Vagina (tissue), 2 donors: ENCODE results near the gene MASTL. TPM values are rescaled to one million over a fixed set of nuclear protein-coding genes. Genes with fewer than 3 reads are reported as not detected.

ENCODE experiments used
- DNase-seq, 2 donors: peaks; one replicate each; pipeline ENCODE4 v3.0.0-alpha.2; 2017; ENCODE audit errors: extremely low spot score in 2 of 2
- H3K27ac ChIP-seq: fragments of 200-600 bp; sonication (generic); one replicate; pipeline ENCODE4 v1.5.1; 2019
- H3K27me3 ChIP-seq: fragments of 200-600 bp; sonication (generic); one replicate; pipeline ENCODE4 v1.5.1; 2019
- H3K36me3 ChIP-seq, 2 donors: fragments of 200-600 bp; sonication (generic); one replicate each; pipeline ENCODE4 v1.5.1; 2017 to 2019
- H3K4me1 ChIP-seq: fragments of 200-600 bp; sonication (generic); one replicate; pipeline ENCODE4 v1.5.1; 2019
- H3K4me3 ChIP-seq, 2 donors: fragments of 200-600 bp; sonication (generic); 1 replicate in 1 of 2; 2 replicates in 1 of 2; pipeline ENCODE4 v1.5.1; 2016 to 2019
- H3K9me3 ChIP-seq: fragments of 200-600 bp; sonication (generic); one replicate; pipeline ENCODE4 v1.5.1; 2019
- POLR2A ChIP-seq, 2 donors: fragments of 450-650 bp; IDR thresholded peaks; one replicate each; pipeline ENCODE4 v1.6.1; 2017; ENCODE audit warnings: antibody characterized with exemption in 2 of 2, mild to moderate bottlenecking in 2 of 2, moderate library complexity in 2 of 2
- POLR2AphosphoS5 ChIP-seq, 2 donors: sonication (generic); formaldehyde crosslinking; IDR thresholded peaks; one replicate each; pipeline ENCODE4 v1.9.0; 2017; ENCODE audit warnings: antibody characterized with exemption in 2 of 2, mild to moderate bottlenecking in 2 of 2, low read depth in 1 of 2; ENCODE audit not compliant: insufficient read depth in 1 of 2
- intact Hi-C: fragments of 100-400 bp; cut with DNase I; formaldehyde crosslinking; loops from one replicate; pipeline ENCODE4 v1.15.1; 2023
- small RNA-seq: library from RNA; depleted of rRNA; stranded (forward); fragments of <200 nt; gene quantifications from one replicate; pipeline ENCODE3, GENCODE V24; 2016
- total RNA-seq: library from RNA; depleted of rRNA; stranded (reverse); fragments of >200 nt; gene quantifications from one replicate; pipeline ENCODE4 v1.2.3, GENCODE V29; 2016
- TF ChIP-seq, protein P1 (sequence below), 3 experiments: fragments of 450-650 bp in 2 of 3; fragments of 200-600 bp in 1 of 3; sonication (generic) in 1 of 3; IDR thresholded peaks; one replicate each; pipeline ENCODE4 v1.5.1; 2017 to 2019; ENCODE audit warnings: antibody characterized with exemption in 3 of 3, mild to moderate bottlenecking in 2 of 3, moderate library complexity in 2 of 3

The MASTL gene
- total RNA-seq, 1 donor from 2014 or later: 8.3 TPM

DNA sequence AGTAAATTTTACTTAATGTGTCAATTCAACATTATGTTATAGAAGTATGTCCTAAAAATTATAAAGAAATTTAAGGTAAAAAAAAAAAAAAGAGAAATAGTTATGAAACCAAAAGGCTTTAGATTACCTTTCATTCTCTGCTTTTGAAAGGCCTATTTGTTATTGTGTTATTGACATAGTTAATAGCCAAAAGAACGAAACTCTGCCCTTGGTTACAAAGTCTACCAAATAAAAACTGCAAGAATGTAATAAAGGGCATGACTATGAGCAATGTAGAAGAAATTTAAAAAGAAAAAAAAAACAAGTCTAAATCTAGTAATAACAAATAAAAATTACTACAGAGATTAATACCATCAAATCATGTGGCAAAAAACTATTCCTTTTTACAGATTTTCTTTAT lies 74.9 kb downstream of the MASTL start:
- Histone ChIP-seq H3K27ac (no peak overlapping the region), H3K9me3 (no peaks in the 10 kb centered on the region), H3K4me1 (no peaks in the 10 kb centered on the region), H3K36me3 (peaks cover 0 to 22% of the 10 kb centered on the region in 2 donors), H3K27me3 (no peaks in the 10 kb centered on the region), H3K4me3 (no peak overlapping the region)
- intact Hi-C loops: no loop called here
- no peak for DNase-seq
- TF ChIP-seq POLR2A (IDR thresholded peaks at IDR 0.05) (no peak), POLR2AphosphoS5 (IDR thresholded peaks at IDR 0.05; ENCODE audit: insufficient read depth in 1 of 2, low read depth in 1 of 2) (no peak)
- TF ChIP-seq, protein P1, sequence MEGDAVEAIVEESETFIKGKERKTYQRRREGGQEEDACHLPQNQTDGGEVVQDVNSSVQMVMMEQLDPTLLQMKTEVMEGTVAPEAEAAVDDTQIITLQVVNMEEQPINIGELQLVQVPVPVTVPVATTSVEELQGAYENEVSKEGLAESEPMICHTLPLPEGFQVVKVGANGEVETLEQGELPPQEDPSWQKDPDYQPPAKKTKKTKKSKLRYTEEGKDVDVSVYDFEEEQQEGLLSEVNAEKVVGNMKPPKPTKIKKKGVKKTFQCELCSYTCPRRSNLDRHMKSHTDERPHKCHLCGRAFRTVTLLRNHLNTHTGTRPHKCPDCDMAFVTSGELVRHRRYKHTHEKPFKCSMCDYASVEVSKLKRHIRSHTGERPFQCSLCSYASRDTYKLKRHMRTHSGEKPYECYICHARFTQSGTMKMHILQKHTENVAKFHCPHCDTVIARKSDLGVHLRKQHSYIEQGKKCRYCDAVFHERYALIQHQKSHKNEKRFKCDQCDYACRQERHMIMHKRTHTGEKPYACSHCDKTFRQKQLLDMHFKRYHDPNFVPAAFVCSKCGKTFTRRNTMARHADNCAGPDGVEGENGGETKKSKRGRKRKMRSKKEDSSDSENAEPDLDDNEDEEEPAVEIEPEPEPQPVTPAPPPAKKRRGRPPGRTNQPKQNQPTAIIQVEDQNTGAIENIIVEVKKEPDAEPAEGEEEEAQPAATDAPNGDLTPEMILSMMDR (IDR thresholded peaks at IDR 0.05): no peak

DNA sequence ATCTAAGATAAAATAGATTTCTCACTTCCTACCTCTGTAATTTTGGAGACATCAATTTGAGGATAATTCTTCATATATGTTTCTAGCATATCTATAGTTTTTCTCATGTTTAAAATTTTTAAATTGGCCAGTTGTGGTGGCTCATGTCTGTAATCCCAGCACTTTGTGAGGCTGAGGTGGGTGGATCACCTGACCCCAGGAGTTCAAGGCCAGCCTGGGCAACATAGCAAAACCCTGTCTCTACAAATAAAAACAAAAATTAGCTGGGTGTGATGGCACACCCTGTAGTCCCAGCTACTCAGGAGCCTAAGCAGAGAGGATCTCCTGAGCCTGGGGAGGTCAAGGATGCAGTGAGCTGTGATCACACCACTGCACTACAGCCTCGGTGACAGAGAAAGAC lies 80.6 kb downstream of the MASTL start:
- TF ChIP-seq POLR2AphosphoS5 (IDR thresholded peaks at IDR 0.05; ENCODE audit: insufficient read depth in 1 of 2, low read depth in 1 of 2): no peak
- H3K4me3 ChIP-seq: no peak overlapping the region
- H3K36me3 ChIP-seq: peaks cover 0 to 18% of the 10 kb centered on the region in 2 donors
- intact Hi-C loops: no loop called here
- no peaks in the 10 kb centered on the region for H3K9me3 ChIP-seq
- DNase-seq: no peak
- H3K4me1 ChIP-seq: peaks cover 36% of the 10 kb centered on the region
- no peak overlapping the region for H3K27ac ChIP-seq
- no peaks in the 10 kb centered on the region for H3K27me3 ChIP-seq

Small RNAs within 50 kb of the gene (small RNA-seq; reads per million reads assigned to genes)
- gene RNU2-24P: not detected
- not detected for gene RNU7-12P

Other genes starting within 250 kb of the MASTL start
- 8.8 TPM for gene ANKRD26, start 54.9 kb upstream of the MASTL start, total RNA-seq
- gene YME1L1, start 968 bp upstream of the MASTL start, total RNA-seq: 44.9 TPM
- 12.3 TPM for gene ACBD5, start 85.4 kb downstream of the MASTL start, total RNA-seq